K562 (cell line): ENCODE data around the gene FDX2. TPM values are rescaled to one million over a fixed set of nuclear protein-coding genes. Genes with fewer than 3 reads are reported as not detected.

Experiments used
- HNRNPLL ChIP-seq: fragments of 200-400 bp; formaldehyde crosslinking; IDR thresholded peaks from 2 replicates; pipeline ENCODE4 v1.6.1; 2017; ENCODE audit warnings: low read length, low read depth, mild to moderate bottlenecking; ENCODE audit not compliant: poor library complexity, severe bottlenecking
- MAFK ChIP-seq: IDR thresholded peaks from 2 replicates; pipeline ENCODE4 v1.6.1; 2011; ENCODE audit warnings: low read length, improper control_type of control experiment
- NCOA4 ChIP-seq: fragments of 450-650 bp; IDR thresholded peaks from 2 replicates; pipeline ENCODE4 v1.6.1; 2018; ENCODE audit warnings: mild to moderate bottlenecking; ENCODE audit not compliant: partially characterized antibody
- REST ChIP-seq, 2 experiments: fragments of 450-650 bp; formaldehyde crosslinking in 1 of 2; IDR thresholded peaks; 2 replicates each; pipeline versions ENCODE4 v1.4.0 to v1.6.1; 2014 to 2020; ENCODE audit warnings: mild to moderate bottlenecking in 2 of 2, borderline replicate concordance in 1 of 2, low read depth in 1 of 2
- TRIM24 ChIP-seq, 2 experiments: fragments of 450-650 bp; IDR thresholded peaks; 2 replicates each; pipeline ENCODE4 v1.6.1; 2016
- YBX1 ChIP-seq: fragments of 450-650 bp; IDR thresholded peaks from 2 replicates; pipeline ENCODE4 v1.7.1; 2016; ENCODE audit warnings: mild to moderate bottlenecking
- YY1 ChIP-seq, 3 experiments: IDR thresholded peaks; 2 replicates each; pipeline ENCODE4 v1.6.1; 2011; ENCODE audit warnings: low read length in 2 of 3, mild to moderate bottlenecking in 2 of 3, moderate library complexity in 2 of 3, borderline replicate concordance in 1 of 3, control low read depth in 1 of 3, low read depth in 1 of 3; ENCODE audit not compliant: insufficient read depth in 3 of 3, insufficient replicate concordance in 2 of 3, control insufficient read depth in 1 of 3, insufficient read length in 1 of 3; ENCODE audit errors: extremely low read depth in 1 of 3
- ZNF347 ChIP-seq: fragments of 450-650 bp; formaldehyde crosslinking; IDR thresholded peaks from 2 replicates; pipeline ENCODE4 v1.4.0; 2020; ENCODE audit warnings: low read depth, mild to moderate bottlenecking, moderate library complexity
- ZNF764 ChIP-seq: fragments of 250-450 bp; sonication (Bioruptor Pico); IDR thresholded peaks from 2 replicates; pipeline ENCODE4 v1.4.0; 2020; ENCODE audit warnings: low read depth, mild to moderate bottlenecking, moderate library complexity
- polyA plus RNA-seq, 8 experiments: library from polyadenylated mRNA; depleted of rRNA in 4 of 8; stranded (reverse) in 5 of 8; unstranded in 3 of 8; fragments of >200 nt; fragmentation: Nextera tagmentation in 2 of 8; fragmentation: Illumina TruSeq in 1 of 8; extraction: Ambion mirVana in 2 of 8; extraction: Trizol in 1 of 8; gene quantifications; 2 replicates each; pipeline versions ENCODE4 v1.2.1 to v1.2.3, GENCODE V29; 2011 to 2014; ENCODE audit warnings: inconsistent platforms in 1 of 8, missing spikeins in 1 of 8
- total RNA-seq, 7 experiments: library from RNA; depleted of rRNA in 6 of 7; stranded (reverse); fragments of >200 nt in 6 of 7; fragmentation: Illumina TruSeq in 2 of 7; extraction: Trizol in 2 of 7; gene quantifications; 2 replicates each; pipeline versions ENCODE4 v1.2.1 to v1.2.3, GENCODE V29; 2011 to 2021; ENCODE audit warnings: low replicate concordance in 1 of 7
- TF ChIP-seq, protein P1 (sequence below): sonication (generic); IDR thresholded peaks from 2 replicates; pipeline ENCODE4 v1.6.1; 2016
- TF ChIP-seq, protein P2 (sequence below): conservative IDR thresholded peaks from 2 replicates; pipeline ENCODE4 v1.6.1; 2011; ENCODE audit warnings: low read depth, mild to moderate bottlenecking, low read length; ENCODE audit not compliant: control insufficient read depth
- TF ChIP-seq, protein P3 (sequence below): fragments of 450-650 bp; IDR thresholded peaks from 2 replicates; pipeline ENCODE4 v1.6.1; 2018; ENCODE audit not compliant: partially characterized antibody

The FDX2 gene
- total and polyA plus RNA-seq, 9 of the 15 experiments (the other 6 are each of a cell fraction or from before 2014, with no cell fraction given): 2.5 to 49.8 (median 29.7) TPM

DNA sequence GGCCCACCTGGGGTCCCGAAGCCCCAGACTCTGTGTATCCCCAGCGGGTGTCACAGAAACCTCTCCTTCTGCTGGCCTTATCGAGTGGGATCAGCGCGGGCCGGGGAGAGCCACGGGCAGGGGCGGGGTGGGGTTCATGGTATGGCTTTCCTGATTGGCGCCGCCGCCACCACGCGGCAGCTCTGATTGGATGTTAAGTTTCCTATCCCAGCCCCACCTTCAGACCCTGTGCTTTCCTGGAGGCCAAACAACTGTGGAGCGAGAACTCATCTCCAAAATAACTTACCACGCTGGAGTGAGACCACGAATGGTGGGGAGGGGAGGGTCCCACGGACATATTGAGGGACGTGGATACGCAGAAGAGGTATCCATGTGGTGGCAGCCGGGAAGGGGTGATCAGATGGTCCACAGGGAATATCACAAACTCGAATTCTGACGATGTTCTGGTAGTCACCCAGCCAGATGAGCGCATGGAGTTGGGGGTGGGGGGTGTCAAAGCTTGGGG is 27.1 kb downstream of the FDX2 start (continued):
- TF ChIP-seq REST (IDR thresholded peaks at IDR 0.05; ENCODE audit: borderline replicate concordance) (no peak), REST (CRISPR knock-in tag; IDR thresholded peaks at IDR 0.05; ENCODE audit: low read depth) (no peak), ZNF764 (CRISPR knock-in tag) (no peak), HNRNPLL (no peak), NCOA4 (no peak), YBX1 (no peak), MAFK (no peak), YY1 (IDR thresholded peaks at IDR 0.05; ENCODE audit: borderline replicate concordance in 1 of 3, control insufficient read depth in 1 of 3, extremely low read depth in 1 of 3, insufficient read depth in 3 of 3, insufficient read length in 1 of 3, insufficient replicate concordance in 2 of 3, low read depth in 1 of 3, low read length in 2 of 3) (peak in 1 of 3 experiments; percentile 40), TRIM24 (IDR thresholded peaks at IDR 0.05) (no peak), ZNF347 (CRISPR knock-in tag) (no peak)
- TF ChIP-seq, protein P1, sequence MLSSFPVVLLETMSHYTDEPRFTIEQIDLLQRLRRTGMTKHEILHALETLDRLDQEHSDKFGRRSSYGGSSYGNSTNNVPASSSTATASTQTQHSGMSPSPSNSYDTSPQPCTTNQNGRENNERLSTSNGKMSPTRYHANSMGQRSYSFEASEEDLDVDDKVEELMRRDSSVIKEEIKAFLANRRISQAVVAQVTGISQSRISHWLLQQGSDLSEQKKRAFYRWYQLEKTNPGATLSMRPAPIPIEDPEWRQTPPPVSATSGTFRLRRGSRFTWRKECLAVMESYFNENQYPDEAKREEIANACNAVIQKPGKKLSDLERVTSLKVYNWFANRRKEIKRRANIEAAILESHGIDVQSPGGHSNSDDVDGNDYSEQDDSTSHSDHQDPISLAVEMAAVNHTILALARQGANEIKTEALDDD: 0 out of 2 replicates have a peak, but pooled peaks have one; percentile 2
- TF ChIP-seq, protein P2, sequence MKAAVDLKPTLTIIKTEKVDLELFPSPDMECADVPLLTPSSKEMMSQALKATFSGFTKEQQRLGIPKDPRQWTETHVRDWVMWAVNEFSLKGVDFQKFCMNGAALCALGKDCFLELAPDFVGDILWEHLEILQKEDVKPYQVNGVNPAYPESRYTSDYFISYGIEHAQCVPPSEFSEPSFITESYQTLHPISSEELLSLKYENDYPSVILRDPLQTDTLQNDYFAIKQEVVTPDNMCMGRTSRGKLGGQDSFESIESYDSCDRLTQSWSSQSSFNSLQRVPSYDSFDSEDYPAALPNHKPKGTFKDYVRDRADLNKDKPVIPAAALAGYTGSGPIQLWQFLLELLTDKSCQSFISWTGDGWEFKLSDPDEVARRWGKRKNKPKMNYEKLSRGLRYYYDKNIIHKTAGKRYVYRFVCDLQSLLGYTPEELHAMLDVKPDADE: no peak
- TF ChIP-seq, protein P3, sequence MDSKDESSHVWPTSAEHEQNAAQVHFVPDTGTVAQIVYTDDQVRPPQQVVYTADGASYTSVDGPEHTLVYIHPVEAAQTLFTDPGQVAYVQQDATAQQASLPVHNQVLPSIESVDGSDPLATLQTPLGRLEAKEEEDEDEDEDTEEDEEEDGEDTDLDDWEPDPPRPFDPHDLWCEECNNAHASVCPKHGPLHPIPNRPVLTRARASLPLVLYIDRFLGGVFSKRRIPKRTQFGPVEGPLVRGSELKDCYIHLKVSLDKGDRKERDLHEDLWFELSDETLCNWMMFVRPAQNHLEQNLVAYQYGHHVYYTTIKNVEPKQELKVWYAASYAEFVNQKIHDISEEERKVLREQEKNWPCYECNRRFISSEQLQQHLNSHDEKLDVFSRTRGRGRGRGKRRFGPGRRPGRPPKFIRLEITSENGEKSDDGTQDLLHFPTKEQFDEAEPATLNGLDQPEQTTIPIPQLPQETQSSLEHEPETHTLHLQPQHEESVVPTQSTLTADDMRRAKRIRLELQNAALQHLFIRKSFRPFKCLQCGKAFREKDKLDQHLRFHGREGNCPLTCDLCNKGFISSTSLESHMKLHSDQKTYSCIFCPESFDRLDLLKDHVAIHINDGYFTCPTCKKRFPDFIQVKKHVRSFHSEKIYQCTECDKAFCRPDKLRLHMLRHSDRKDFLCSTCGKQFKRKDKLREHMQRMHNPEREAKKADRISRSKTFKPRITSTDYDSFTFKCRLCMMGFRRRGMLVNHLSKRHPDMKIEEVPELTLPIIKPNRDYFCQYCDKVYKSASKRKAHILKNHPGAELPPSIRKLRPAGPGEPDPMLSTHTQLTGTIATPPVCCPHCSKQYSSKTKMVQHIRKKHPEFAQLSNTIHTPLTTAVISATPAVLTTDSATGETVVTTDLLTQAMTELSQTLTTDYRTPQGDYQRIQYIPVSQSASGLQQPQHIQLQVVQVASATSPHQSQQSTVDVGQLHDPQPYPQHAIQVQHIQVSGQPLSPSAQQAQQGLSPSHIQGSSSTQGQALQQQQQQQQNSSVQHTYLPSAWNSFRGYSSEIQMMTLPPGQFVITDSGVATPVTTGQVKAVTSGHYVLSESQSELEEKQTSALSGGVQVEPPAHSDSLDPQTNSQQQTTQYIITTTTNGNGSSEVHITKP: no peak
